CD4-positive, alpha-beta T cell treated with Interleukin-15 for 1 hour (primary cell): Measurements from ENCODE around the gene NUDCD2.
A peak's percentile ranks its signal among the peaks of the same experiment; 100 is the strongest.
"Not testable (repeated sequence)": the region's sequence is repeated elsewhere in the genome, so short reads cannot be mapped to it uniquely, and the experiment has no call there.

Source experiments
- DNase-seq: peaks from one replicate; pipeline ENCODE4 v3.0.0-alpha.2; 2020

NUDCD2 gene

DNA sequence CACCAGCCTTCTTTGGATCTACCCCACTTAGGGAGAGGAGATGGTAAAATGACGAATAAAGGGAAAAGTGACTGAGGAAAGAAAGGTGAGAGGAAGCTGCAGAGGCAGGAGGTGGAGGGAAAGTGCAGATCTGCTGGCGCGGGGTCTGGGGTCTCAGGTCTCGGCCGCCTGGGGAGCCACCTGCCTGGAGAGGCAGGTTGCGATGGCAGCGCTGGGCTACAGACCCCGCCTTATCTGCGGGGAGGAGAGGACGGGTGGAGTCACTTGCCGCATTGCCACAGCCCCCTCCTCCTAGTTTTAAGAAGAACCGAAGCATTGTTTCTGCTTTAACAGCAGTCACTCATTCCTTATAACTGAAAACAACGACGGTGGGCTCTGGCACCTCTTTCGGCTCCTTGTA, 44.2 kb downstream of the NUDCD2 start:
- not testable (repeated sequence) for DNase-seq

DNA sequence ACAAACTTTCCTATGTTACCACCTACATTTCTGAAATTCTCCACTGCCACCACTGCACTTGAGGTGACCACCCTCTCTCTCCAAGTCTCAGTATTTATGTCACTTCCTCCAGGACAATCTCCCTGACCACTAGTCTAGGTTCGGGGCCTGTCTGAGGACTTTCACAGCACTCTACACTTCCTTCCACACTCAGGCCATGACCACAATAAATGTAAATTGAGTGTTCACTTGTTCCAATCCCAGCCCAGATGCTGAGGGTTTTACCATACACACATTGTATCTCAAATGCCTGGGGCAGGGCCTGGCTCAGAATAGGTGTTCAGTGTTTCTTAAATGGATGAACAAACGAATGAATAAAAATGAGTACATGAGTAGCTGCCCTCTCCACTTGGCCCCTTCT, 49.4 kb downstream of the NUDCD2 start:
- no peak for DNase-seq

DNA sequence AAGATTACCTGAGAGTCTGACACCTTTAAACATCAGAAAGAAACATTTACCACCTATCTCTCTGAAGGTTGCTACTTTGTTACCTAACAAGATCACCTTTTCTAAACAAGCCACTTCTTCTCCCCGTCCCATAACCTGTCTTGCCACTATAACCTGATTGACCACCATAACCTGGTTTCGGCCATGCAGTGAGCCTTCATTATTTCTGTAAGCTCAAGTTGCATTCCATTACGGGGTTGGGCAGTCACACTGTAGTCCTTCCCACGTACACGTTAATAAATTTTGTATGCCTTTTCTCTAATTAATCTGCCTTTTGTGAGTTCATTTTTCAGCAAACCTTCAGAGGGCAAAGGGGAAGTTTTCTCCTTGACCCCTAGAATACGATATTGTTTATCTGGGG, 50.5 kb downstream of the NUDCD2 start:
- no peak for DNase-seq

DNA sequence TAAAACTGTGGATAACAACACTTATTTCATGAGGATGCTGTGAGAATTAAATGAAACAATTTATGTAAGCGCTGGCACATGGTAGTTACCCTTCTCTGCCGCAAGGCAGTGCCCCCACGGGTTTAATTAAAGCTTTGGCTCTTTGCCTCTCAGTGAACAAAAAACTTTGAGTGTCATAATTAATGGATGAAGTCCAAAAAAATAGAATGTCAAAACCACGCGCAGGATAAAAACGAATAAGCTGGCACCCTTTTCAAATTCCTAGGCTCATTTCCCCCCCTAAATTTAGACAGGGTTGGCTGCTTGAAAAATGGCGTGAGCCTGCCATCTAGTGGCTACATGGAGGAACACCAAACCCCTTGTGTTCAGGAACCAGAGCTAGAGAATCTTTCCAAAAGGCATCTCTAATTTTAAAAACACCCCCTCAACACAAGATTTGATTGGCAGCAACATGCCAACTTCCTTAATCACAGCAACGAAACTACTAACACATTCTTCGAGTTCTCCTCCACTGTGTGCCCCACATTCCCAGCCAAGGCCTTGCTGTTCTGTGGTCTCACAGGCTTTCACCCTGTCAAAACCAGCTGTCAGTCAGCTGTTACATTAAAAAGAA, 51.5 kb downstream of the NUDCD2 start:
- DNase-seq: peak; percentile 53

DNA sequence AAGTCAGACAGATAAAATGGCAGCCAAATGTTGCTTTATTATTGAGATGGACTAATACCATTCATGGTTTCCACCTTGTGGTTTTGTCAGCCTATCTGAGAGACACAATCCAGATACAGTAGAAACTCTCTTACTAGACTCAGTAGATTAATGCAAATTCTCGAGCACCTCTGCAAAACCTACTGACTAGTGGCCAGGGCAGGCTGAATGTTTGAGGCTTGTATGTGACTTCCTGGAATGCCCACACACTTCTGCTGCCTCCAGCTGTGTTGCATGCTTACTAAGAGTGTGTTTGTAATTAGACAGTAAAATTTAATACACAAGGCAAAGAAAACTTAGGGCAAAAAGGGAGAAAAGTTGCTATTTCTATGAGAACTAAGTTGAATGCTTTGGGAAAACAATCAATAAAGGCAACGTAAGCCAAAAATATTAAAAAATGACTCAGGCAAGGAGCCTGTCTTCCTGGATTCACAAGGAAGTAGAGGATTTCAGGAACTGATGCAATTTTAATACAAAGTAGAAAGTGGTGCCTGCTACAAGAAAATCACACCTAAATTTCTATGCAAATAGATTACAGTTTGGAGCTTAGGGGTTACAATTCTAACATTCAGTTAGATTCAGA, 52.8 kb downstream of the NUDCD2 start:
- no peak for DNase-seq

DNA sequence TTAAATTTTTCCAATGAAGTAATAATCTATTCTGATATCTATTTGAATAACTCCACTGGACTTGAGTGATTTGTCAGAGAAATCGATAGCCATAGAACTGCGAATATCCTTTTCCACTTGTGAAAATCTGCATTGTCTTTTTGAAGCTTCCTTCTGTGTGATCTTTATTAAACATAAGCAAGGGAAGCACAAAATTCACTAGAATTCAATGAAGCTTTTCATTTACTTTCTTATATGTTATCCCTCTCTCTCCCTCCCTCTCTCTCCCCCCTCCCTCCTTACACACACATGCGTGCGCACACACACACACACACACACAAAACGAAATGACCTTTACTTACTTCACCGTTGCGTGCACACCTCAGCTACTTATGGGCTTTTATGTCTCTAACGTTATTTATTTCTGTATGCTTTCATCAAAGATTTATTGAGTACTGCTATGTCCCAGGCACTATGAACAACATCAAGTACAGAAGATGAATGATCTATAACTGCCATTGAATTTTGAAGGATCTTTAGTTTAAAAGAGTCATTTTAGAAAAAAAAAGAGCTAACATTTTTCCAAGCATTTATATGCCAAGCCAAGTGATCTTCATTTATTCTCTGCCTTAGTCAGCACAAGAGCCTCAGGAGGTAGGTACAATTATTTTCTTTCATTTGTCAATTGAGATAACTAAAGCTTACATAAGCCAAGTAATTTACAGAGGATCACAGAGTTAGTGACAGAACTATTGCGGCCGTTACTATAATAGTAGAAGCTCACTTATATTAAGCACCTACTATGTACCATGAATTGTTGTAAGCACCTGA, 55.3 kb downstream of the NUDCD2 start:
- no peak for DNase-seq

DNA sequence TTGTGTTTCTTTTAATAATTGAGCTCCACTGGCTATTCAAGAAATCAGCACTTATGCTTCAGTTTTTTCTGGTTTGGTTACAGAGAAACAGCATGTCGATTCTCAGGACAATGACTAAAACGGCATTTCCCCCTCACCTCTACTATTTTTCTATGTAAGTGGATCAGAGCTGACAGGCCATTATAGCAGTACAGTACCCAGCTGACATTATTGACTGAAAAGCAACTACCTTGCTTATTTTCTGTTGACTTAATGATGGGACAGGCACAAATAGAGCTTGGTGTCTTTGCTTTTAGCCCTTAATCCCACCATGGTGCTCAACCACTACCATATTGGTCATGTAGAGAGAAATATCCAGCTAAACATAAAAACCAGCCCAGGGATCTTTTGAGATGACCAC, 57.9 kb downstream of the NUDCD2 start:
- DNase-seq: no peak

DNA sequence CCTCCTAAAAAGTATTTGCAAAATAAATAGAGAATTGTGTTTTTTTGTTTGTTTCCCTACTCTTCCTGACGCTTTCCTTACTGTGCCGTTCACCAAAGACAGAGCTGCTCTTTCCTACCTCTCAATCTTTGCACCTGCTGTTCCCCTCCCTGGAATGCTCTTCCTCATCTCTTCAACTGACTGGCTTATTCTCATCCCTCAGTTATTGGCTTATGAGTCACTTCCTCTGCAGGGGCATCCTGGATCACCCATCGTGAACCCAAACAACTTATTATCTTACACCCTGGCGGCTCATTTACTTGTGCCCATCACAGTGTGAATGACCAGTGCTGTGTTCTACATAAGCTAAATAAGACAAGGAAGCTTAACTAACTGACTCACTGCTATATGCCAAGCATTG, 58.6 kb downstream of the NUDCD2 start:
- DNase-seq: no peak

DNA sequence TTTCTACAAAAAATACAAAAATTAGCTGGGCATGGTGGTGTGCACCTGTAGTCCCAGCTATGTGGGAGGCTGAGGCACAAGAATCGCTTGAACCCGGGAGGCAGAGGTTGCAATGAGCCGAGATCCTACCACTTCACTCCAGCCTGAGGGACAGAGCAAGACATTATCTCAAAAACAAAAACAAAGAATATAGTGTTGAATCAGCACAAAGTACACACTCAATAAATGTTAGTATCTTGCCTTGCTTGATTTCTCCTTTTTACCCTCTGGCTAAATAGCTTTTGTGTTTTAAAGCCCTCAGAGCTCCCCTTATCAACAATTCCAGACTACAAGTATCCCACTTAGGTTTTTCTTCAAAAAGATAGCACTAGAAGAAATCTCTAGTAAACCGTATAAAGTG, 60.0 kb downstream of the NUDCD2 start:
- DNase-seq: no peak

DNA sequence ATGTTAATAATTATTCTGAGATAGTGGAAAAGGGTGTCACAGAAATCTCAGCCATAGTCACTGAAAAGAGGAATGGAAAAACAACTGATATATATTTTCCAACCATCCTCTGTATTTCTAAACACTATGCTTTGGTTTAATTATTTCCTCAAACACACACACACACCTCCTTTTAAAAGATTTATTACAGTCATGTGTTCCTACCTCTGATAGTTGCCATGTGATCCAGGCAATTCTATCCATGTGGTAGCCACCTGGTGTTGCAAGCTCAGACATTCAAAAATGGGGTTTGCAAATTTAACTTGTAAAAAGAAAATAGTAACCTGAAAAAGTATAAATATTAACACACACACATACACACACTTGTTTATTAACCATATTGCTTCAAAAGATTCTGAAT, 62.5 kb downstream of the NUDCD2 start:
- no peak for DNase-seq

DNA sequence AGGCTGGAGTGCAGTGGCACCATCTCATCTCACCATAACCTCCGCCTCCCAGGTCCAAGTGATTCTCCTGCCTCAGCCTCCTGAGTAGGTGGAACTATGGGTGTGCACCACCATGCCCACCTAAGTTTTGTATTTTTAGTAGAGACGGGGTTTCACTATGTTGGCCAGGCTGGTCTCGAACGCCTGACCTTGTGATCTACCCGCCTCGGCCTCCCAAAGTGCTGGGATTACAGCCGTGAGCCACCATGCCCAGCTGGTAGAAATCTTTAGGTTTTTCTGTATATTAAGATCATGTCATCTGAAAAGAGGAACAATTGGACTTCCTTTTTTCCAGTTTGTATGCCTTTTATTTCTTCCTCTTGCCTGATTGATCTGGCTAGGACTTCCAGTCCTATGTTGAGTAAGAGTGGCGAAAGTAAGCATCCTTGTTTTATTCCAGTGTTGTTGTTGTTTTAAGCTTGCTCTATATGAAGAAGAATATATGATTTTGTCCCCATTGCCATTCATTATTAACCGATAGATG, 63.0 kb downstream of the NUDCD2 start:
- DNase-seq: peak; percentile 36
